Keratinocyte (primary cell): Measurements from ENCODE around the gene TMEM200B. TPM values are rescaled to one million over a fixed set of nuclear protein-coding genes. Genes with fewer than 3 reads are reported as not detected.
"Not testable (repeated sequence)": the region's sequence is repeated elsewhere in the genome, so short reads cannot be mapped to it uniquely, and the experiment has no call there.

Experiments
- DNase-seq: peaks from one replicate; pipeline ENCODE4 v3.0.0-alpha.2; 2011; ENCODE audit warnings: low read depth, missing footprints, low spot score
- FAIRE-seq: peaks from 2 replicates; lab custom pipeline; 2011; peaks lifted over from hg19 to GRCh38; lab: Jason Lieb, UNC
- H2AFZ ChIP-seq: 2 replicates; pipeline ENCODE4 v1.6.0; 2012; ENCODE audit warnings: low read length, control low read depth, inconsistent platforms; ENCODE audit not compliant: control insufficient read depth
- H3K27ac ChIP-seq: 2 replicates; pipeline ENCODE4 v1.5.1; 2011; ENCODE audit warnings: low read length; ENCODE audit not compliant: control insufficient read depth, insufficient read depth
- H3K27me3 ChIP-seq: 3 replicates; pipeline ENCODE4 v1.6.0; 2011; ENCODE audit warnings: low read length; ENCODE audit not compliant: control insufficient read depth, insufficient read depth; ENCODE audit errors: extremely low read depth
- H3K36me3 ChIP-seq, 2 experiments: 2 replicates in 1 of 2; 3 replicates in 1 of 2; pipeline ENCODE4 v1.5.1; 2011; ENCODE audit warnings: low read length in 2 of 2, mild to moderate bottlenecking in 1 of 2; ENCODE audit not compliant: control insufficient read depth in 2 of 2, insufficient read depth in 2 of 2; ENCODE audit errors: extremely low read depth in 1 of 2
- H3K4me1 ChIP-seq: 3 replicates; pipeline ENCODE4 v1.5.1; 2011; ENCODE audit warnings: low read length; ENCODE audit not compliant: control insufficient read depth, insufficient read depth; ENCODE audit errors: extremely low read depth
- H3K4me2 ChIP-seq: 3 replicates; pipeline ENCODE4 v1.6.0; 2011; ENCODE audit warnings: low read depth, low read length; ENCODE audit not compliant: control insufficient read depth, insufficient read depth; ENCODE audit errors: extremely low read depth
- H3K4me3 ChIP-seq, 3 experiments: fragments of 200-600 bp in 1 of 3; sonication (generic) in 1 of 3; 2 replicates in 2 of 3; 3 replicates in 1 of 3; pipeline ENCODE4 v1.5.1; 2011 to 2016; ENCODE audit warnings: low read length in 3 of 3, mild to moderate bottlenecking in 3 of 3, control low read depth in 2 of 3, inconsistent platforms in 1 of 3, low read depth in 1 of 3, mixed read lengths in 1 of 3, mixed run types in 1 of 3, moderate library complexity in 1 of 3; ENCODE audit not compliant: control insufficient read depth in 2 of 3, insufficient read depth in 2 of 3; ENCODE audit errors: extremely low read depth in 1 of 3
- H3K79me2 ChIP-seq: 2 replicates; pipeline ENCODE4 v1.6.0; 2012; ENCODE audit warnings: low read length; ENCODE audit not compliant: control insufficient read depth, insufficient read depth
- H3K9ac ChIP-seq: 3 replicates; pipeline ENCODE4 v1.6.0; 2011; ENCODE audit warnings: low read length; ENCODE audit not compliant: control insufficient read depth, insufficient read depth; ENCODE audit errors: extremely low read depth
- H3K9me1 ChIP-seq: 3 replicates; pipeline ENCODE4 v1.6.0; 2011; ENCODE audit warnings: low read length; ENCODE audit not compliant: control insufficient read depth, insufficient read depth; ENCODE audit errors: extremely low read depth
- H3K9me3 ChIP-seq: 2 replicates; pipeline ENCODE4 v1.5.1; 2012; ENCODE audit warnings: low read depth, low read length; ENCODE audit not compliant: control insufficient read depth
- H4K20me1 ChIP-seq: 3 replicates; pipeline ENCODE4 v1.6.0; 2011; ENCODE audit warnings: low read length; ENCODE audit not compliant: control insufficient read depth, insufficient read depth; ENCODE audit errors: extremely low read depth
- CTCF ChIP-seq, 3 experiments: IDR thresholded peaks in 1 of 3; conservative IDR thresholded peaks in 1 of 3; optimal IDR thresholded peaks in 1 of 3; 2 replicates in 2 of 3; 3 replicates in 1 of 3; pipeline versions ENCODE3 to v1.5.1; 2011; ENCODE audit warnings: low read length in 3 of 3, mild to moderate bottlenecking in 3 of 3, moderate library complexity in 2 of 3, control low read depth in 1 of 3, inconsistent platforms in 1 of 3; ENCODE audit not compliant: insufficient read depth in 2 of 3; ENCODE audit errors: extremely low read depth in 1 of 3
- EZH2 ChIP-seq: IDR thresholded peaks from one replicate; pipeline ENCODE4 v1.6.1; 2012; ENCODE audit warnings: inconsistent platforms, mild to moderate bottlenecking, low read length, moderate library complexity
- dilution Hi-C: fragments of 300-500 bp; cut with MboI; formaldehyde crosslinking; loops from one replicate; pipeline ENCODE4 v1.7.0; 2020; ENCODE audit warnings: low sequenced_read_pairs; ENCODE audit not compliant: extremely low pct_ligation_motif_present
- polyA plus RNA-seq, 5 experiments: library from polyadenylated mRNA; depleted of rRNA in 3 of 5; stranded (reverse) in 3 of 5; stranded (forward) in 1 of 5; unstranded in 1 of 5; fragments of >200 nt; gene quantifications; 1 replicate in 1 of 5; 2 replicates in 3 of 5; 3 replicates in 1 of 5; pipeline versions ENCODE4 v1.2.1 to v1.2.3, GENCODE V29; 2011 to 2012; ENCODE audit warnings: missing spikeins in 2 of 5, low read depth in 1 of 5, low replicate concordance in 1 of 5

The TMEM200B gene
- polyA plus RNA-seq, 1 donor (not counting 4 experiments of a cell fraction or from before 2014, with no cell fraction given) = 0.59 TPM

GRCh38 chr1:29113413-29114117, 10.1 kb downstream of the TMEM200B start:
- H4K20me1 ChIP-seq = no peaks in the 10 kb centered on the region
- dilution Hi-C loops = no loop called here
- DNase-seq = no peak

DNA sequence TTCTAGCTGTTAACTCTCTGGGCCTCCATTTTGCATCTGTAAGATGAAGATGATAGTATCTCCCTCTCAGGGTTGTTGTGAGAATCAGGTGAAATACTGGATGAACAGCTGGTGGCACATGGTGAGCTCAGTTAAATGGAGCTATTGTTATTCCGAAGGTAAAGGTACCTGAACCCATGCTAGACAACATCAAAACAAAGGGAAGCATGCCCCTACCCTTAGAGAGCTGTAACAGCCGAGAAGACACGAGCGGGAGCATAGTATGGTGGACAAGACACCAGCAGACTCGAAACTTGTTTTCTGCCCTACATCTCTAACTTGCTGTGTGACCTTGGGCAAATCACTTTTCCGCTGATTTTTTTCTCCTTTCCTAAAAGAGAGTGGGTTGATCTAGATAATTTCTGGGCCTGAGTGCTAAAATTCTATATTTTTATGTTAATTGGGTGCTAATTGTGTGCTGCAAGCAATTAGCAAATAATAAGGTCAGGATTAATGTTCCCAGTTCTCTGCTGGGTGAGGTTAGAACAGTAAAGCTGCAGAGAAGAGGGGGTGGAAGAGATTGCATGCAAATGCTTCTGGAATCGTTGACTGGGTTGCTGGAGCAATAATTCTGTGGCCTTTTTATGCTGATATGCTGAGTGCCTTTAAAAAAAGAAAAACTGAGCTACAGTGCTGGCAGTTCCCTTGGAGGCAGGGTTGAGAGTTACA, 10.8 kb downstream of the TMEM200B start:
- no peak for FAIRE-seq
- DNase-seq = no peak

More at GRCh38 chr1:29113413-29114117, 10.1 kb downstream of the TMEM200B start:
- no peak overlapping the region for H3K4me2 ChIP-seq
- no peaks in the 10 kb centered on the region for H3K79me2 ChIP-seq
- peaks cover 3 to 16% of the 10 kb centered on the region in 2 experiments for H3K36me3 ChIP-seq
- no peaks in the 10 kb centered on the region for H3K27me3 ChIP-seq
- no peaks in the 10 kb centered on the region for H3K4me1 ChIP-seq
- TF ChIP-seq EZH2 (no peak), CTCF (optimal IDR thresholded peaks at IDR 0.05 in 1 of 3, IDR thresholded peaks at IDR 0.05 in 1 of 3, conservative IDR thresholded peaks at IDR 0.05 in 1 of 3; ENCODE audit: extremely low read depth in 1 of 3, insufficient read depth in 2 of 3, low read length in 3 of 3) (no peak)
- FAIRE-seq = no peak
- H3K9me1 ChIP-seq = no peaks in the 10 kb centered on the region
- H3K9me3 ChIP-seq = no peaks in the 10 kb centered on the region
- no peak overlapping the region for H3K27ac ChIP-seq
- H3K9ac ChIP-seq = no peak overlapping the region
- no peak overlapping the region for H3K4me3 ChIP-seq
- H2AFZ ChIP-seq = no peak overlapping the region

DNA sequence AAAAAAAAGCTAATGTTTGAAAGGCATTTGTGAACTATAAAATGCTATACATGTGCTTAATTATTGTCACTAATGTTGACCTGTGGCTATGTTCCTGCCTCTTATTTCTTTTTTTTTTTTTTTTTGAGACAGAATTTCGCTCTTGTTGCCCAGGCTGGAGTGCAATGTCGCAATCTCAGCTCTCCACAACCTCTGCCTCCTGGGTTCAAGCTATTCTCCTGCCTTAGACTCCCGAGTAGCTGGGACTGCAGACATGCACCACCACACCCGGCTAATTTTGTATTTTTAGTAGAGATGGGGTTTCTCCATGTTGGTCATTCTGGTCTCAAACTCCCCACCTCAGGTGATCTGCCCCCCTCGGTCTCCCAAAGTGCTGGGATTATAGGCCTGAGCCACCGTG, 15.7 kb downstream of the TMEM200B start:
- H3K4me1 ChIP-seq, DNase-seq, dilution Hi-C loops, H3K27ac ChIP-seq, H4K20me1 ChIP-seq, H3K9me1 ChIP-seq, H3K36me3 ChIP-seq, H2AFZ ChIP-seq, H3K4me2 ChIP-seq, H3K27me3 ChIP-seq, FAIRE-seq, H3K9ac ChIP-seq, H3K9me3 ChIP-seq, H3K4me3 ChIP-seq, H3K79me2 ChIP-seq: not testable (repeated sequence)

More for the DNA sequence above, 10.8 kb downstream of the TMEM200B start:
- Histone ChIP-seq H3K27ac (no peak overlapping the region), H3K9ac (no peak overlapping the region), H3K79me2 (no peaks in the 10 kb centered on the region), H3K4me2 (no peak overlapping the region), H3K4me1 (no peaks in the 10 kb centered on the region), H3K27me3 (no peaks in the 10 kb centered on the region), H3K4me3 (no peak overlapping the region), H3K9me1 (no peaks in the 10 kb centered on the region), H3K36me3 (peaks cover 0 to 14% of the 10 kb centered on the region in 2 experiments), H3K9me3 (no peaks in the 10 kb centered on the region), H2AFZ (no peak overlapping the region), H4K20me1 (no peaks in the 10 kb centered on the region)
- dilution Hi-C loops = no loop called here
- TF ChIP-seq CTCF (optimal IDR thresholded peaks at IDR 0.05 in 1 of 3, IDR thresholded peaks at IDR 0.05 in 1 of 3, conservative IDR thresholded peaks at IDR 0.05 in 1 of 3; ENCODE audit: extremely low read depth in 1 of 3, insufficient read depth in 2 of 3, low read length in 3 of 3) = no peak
- no peak for TF ChIP-seq EZH2
